OCI-LY1 (cell line): Measurements from ENCODE around the gene MC1R.

Experiments used
- H2AFZ ChIP-seq: fragments of 200-600 bp; sonication (generic), shearing (Covaris generic); 2 replicates; pipeline ENCODE4 v1.6.0; 2014; ENCODE audit warnings: antibody characterized with exemption, mild to moderate bottlenecking, low read length
- H3F3A ChIP-seq: fragments of 200-600 bp; sonication (generic), shearing (Covaris generic); 2 replicates; pipeline ENCODE4 v1.6.0; 2014; ENCODE audit warnings: mild to moderate bottlenecking, antibody characterized with exemption, low read length, moderate library complexity; ENCODE audit not compliant: insufficient read depth
- H3K27ac ChIP-seq: fragments of 200-600 bp; sonication (generic); 2 replicates; pipeline ENCODE4 v1.5.1; 2014; ENCODE audit warnings: low read length, mixed run types, mild to moderate bottlenecking, low read depth; ENCODE audit not compliant: poor library complexity, severe bottlenecking
- H3K27me3 ChIP-seq: fragments of 200-600 bp; sonication (generic); 2 replicates; pipeline ENCODE4 v1.6.0; 2014; ENCODE audit warnings: antibody characterized with exemption, mild to moderate bottlenecking, low read length, moderate library complexity; ENCODE audit not compliant: insufficient read depth
- H3K36me3 ChIP-seq: fragments of 200-600 bp; sonication (generic); 2 replicates; pipeline ENCODE4 v1.6.1; 2014; ENCODE audit warnings: mild to moderate bottlenecking, antibody characterized with exemption, low read length, moderate library complexity, mixed read lengths; ENCODE audit not compliant: insufficient read depth
- H3K4me1 ChIP-seq: fragments of 200-600 bp; sonication (generic); 2 replicates; pipeline ENCODE4 v1.5.1; 2014; ENCODE audit warnings: mild to moderate bottlenecking, low read length, moderate library complexity; ENCODE audit not compliant: insufficient read depth, severe bottlenecking
- H3K4me2 ChIP-seq: fragments of 200-600 bp; sonication (generic), shearing (Covaris generic); 2 replicates; pipeline ENCODE4 v1.6.1; 2014; ENCODE audit warnings: low read length
- H3K4me3 ChIP-seq: fragments of 200-600 bp; sonication (generic); 2 replicates; pipeline ENCODE4 v1.5.1; 2014; ENCODE audit warnings: low read length, low read depth, mild to moderate bottlenecking, mixed read lengths; ENCODE audit not compliant: poor library complexity, severe bottlenecking
- H3K79me2 ChIP-seq: fragments of 200-600 bp; shearing (Covaris generic); 2 replicates; pipeline ENCODE4 v1.6.1; 2016; ENCODE audit warnings: mixed run types, low read length, mixed read lengths; ENCODE audit not compliant: insufficient read depth
- H3K9ac ChIP-seq: fragments of 200-600 bp; sonication (generic), shearing (Covaris generic); 2 replicates; pipeline ENCODE4 v1.6.1; 2014; ENCODE audit warnings: mild to moderate bottlenecking, low read length, mixed read lengths
- H3K9me2 ChIP-seq: fragments of 200-600 bp; sonication (generic), shearing (Covaris generic); 2 replicates; pipeline ENCODE4 v1.6.1; 2014; ENCODE audit warnings: low read depth, mild to moderate bottlenecking, low read length, mixed read lengths
- H3K9me3 ChIP-seq: fragments of 200-600 bp; shearing (Covaris generic); 2 replicates; pipeline ENCODE4 v1.6.1; 2014; ENCODE audit warnings: low read length, mixed read lengths
- H4K20me1 ChIP-seq: fragments of 200-600 bp; sonication (generic), shearing (Covaris generic); 2 replicates; pipeline ENCODE4 v1.6.0; 2016; ENCODE audit warnings: mild to moderate bottlenecking, low read length; ENCODE audit not compliant: insufficient read depth
- CTCF ChIP-seq: fragments of 200-600 bp; sonication (generic), shearing (Covaris generic); IDR thresholded peaks from 2 replicates; pipeline ENCODE4 v1.5.1; 2017; ENCODE audit warnings: mild to moderate bottlenecking, antibody characterized with exemption, low read length, moderate library complexity, mixed read lengths
- EZH2 ChIP-seq: fragments of 200-600 bp; sonication (generic), shearing (Covaris generic); IDR thresholded peaks from 2 replicates; pipeline ENCODE4 v1.8.0; 2017; ENCODE audit warnings: borderline replicate concordance, mixed run types, mild to moderate bottlenecking, antibody characterized with exemption, low read length, moderate library complexity, mixed read lengths

Gene MC1R

DNA sequence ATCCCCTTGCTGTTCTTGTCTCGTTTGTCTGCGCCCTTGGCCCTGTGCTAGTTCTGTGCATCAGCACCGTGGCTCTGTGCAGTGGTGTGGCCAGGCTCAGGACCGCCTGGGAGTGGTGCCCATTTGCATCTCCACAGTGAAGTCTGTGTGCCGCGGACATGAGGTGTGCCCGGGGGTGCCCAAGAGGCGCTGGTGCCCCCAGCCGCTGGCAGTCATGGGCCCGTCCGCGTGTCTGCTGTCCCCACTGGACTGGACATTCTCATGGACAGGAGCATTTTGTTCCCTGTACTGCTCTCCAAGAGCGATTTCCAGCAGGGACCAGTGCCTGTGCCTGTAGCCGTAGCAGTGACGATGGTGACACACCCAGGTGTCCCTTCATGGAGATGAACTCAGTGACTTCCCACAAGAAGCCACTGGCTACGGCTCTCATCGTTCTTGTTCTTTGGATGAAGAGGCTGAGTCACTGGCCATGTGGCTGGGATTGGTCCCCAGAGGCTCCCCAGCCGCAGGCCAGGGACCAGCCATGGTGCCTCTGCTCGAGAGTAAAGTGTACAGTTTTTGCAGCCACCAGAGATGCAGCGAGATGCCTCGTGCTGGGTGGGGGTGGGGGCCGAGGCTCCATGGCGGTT lies 13.0 kb upstream of the MC1R start:
- Histone ChIP-seq H3K27ac (no peak overlapping the region), H4K20me1 (no peaks in the 10 kb centered on the region), H3K79me2 (no peaks in the 10 kb centered on the region), H3K4me3 (no peak overlapping the region), H3K27me3 (no peaks in the 10 kb centered on the region), H3K4me2 (no peak overlapping the region), H3K4me1 (peaks cover 17% of the 10 kb centered on the region), H3K9me2 (no peaks in the 10 kb centered on the region), H2AFZ (no peak overlapping the region), H3K9ac (no peak overlapping the region), H3F3A (no peaks in the 10 kb centered on the region), H3K36me3 (peaks cover 74% of the 10 kb centered on the region), H3K9me3 (no peaks in the 10 kb centered on the region)
- no peak for TF ChIP-seq CTCF
- no peak for TF ChIP-seq EZH2

GRCh38 chr16:89906140-89907025 lies 12.3 kb upstream of the MC1R start:
- H3K4me3 ChIP-seq: no peak overlapping the region
- H3F3A ChIP-seq: no peaks in the 10 kb centered on the region
- peaks cover 76% of the 10 kb centered on the region for H3K36me3 ChIP-seq
- no peaks in the 10 kb centered on the region for H3K9me2 ChIP-seq
- H3K79me2 ChIP-seq: no peaks in the 10 kb centered on the region
- no peak overlapping the region for H3K9ac ChIP-seq
- H4K20me1 ChIP-seq: no peaks in the 10 kb centered on the region
- H3K9me3 ChIP-seq: no peaks in the 10 kb centered on the region
- no peak overlapping the region for H2AFZ ChIP-seq
- TF ChIP-seq EZH2 (no peak), CTCF (no peak)
- H3K27me3 ChIP-seq: no peaks in the 10 kb centered on the region
- no peak overlapping the region for H3K4me2 ChIP-seq
- peaks cover 17% of the 10 kb centered on the region for H3K4me1 ChIP-seq
- H3K27ac ChIP-seq: no peak overlapping the region

- Histone ChIP-seq H3K27ac (no peak overlapping the region), H3K9me3 (no peaks in the 10 kb centered on the region), H3K4me1 (peaks cover 17% of the 10 kb centered on the region), H3K27me3 (no peaks in the 10 kb centered on the region), H3F3A (no peaks in the 10 kb centered on the region), H3K9ac (no peak overlapping the region), H3K4me3 (no peak overlapping the region), H4K20me1 (no peaks in the 10 kb centered on the region), H3K4me2 (no peak overlapping the region), H2AFZ (no peak overlapping the region), H3K9me2 (no peaks in the 10 kb centered on the region), H3K36me3 (peaks cover 80% of the 10 kb centered on the region), H3K79me2 (no peaks in the 10 kb centered on the region)
- no peak for TF ChIP-seq CTCF
- no peak for TF ChIP-seq EZH2
Observed at GRCh38 chr16:89907055-89907814, 11.4 kb upstream of the MC1R start.
